HG02642 (cell line): ENCODE results near the gene SLC35A2.
"Not testable (repeated sequence)": the region's sequence is repeated elsewhere in the genome, so short reads cannot be mapped to it uniquely, and the experiment has no call there.

ENCODE experiments used
- ATAC-seq: cut with Tn5 transposase; IDR thresholded peaks from one replicate; pipeline ENCODE4 v1.9.1; 2021; ENCODE audit warnings: mild to moderate bottlenecking; ENCODE audit not compliant: unreplicated experiment, poor library complexity

SLC35A2 gene

GRCh38 chrX:48854121-48854804 is 57.2 kb downstream of the SLC35A2 start:
- not testable (repeated sequence) for ATAC-seq

- ATAC-seq, result not testable (repeated sequence)
Observed at GRCh38 chrX:48853494-48853893, 58.0 kb downstream of the SLC35A2 start.
